HPDE6-E6E7 (cell line): ENCODE results near the gene C1orf74.

Experiments used
- DNase-seq: peaks from one replicate; pipeline ENCODE4 v3.0.0; 2011; ENCODE audit warnings: missing footprints; ENCODE audit errors: extremely low spot score

C1orf74 gene

DNA sequence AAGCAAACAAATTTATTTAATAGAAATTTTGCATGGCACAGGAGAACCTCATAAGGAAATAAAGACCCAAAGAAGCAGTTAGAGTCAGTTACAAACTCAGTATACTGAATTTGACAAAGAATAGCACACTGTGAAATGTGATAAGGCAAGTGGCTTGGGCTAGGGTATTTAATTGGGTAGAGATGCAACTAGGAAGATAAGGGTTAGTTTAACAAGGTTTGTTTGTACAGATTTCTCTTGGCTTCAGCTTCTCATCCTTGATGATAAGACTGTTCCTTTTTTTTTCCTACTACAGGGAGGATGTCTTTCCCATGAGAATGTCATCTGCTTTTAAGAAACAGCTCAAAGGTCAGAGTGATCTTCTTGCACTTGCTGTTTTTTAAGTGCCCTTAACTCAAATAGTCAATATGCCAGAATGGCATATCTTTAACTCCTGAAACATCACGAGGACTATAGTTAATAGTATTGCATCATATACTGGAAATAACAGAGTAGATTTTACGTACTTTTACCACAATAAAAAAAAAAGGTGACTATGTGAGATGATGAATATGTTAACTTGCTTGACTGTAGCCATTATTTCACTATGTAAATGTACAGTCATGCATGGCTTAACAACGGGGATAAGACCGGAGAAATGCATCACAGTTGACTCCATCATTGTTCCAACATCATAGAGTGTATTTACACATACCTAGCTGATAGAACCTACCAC is 37.8 kb downstream of the C1orf74 start:
- no peak for DNase-seq

DNA sequence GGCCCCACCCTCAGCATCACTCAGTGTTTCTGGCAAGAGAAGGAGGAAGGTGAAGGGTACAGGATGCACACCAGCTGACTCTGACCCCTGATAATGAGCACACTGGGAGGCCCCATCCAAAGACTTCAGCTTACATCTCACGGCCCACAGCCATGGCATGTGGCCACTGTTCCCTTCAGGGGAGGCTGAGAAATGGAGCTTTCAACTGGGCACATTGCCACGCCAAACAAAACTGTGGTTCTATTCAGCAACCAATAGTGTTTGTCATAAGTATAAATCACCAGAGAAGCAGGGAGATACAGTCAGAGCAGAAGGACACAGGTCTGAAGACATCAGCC is 41.2 kb downstream of the C1orf74 start:
- no peak for DNase-seq

GRCh38 chr1:209742409-209743144 is 41.8 kb downstream of the C1orf74 start:
- no peak for DNase-seq

- no peak for DNase-seq
Observed at GRCh38 chr1:209741889-209742288, 42.5 kb downstream of the C1orf74 start.

- DNase-seq: no peak
Observed at GRCh38 chr1:209741193-209741592, 43.2 kb downstream of the C1orf74 start.

- no peak for DNase-seq
Observed at GRCh38 chr1:209738270-209738669, 46.1 kb downstream of the C1orf74 start.

- no peak for DNase-seq
Observed at GRCh38 chr1:209737118-209737505, 47.2 kb downstream of the C1orf74 start.

GRCh38 chr1:209736490-209737117 is 47.8 kb downstream of the C1orf74 start:
- no peak for DNase-seq

DNA sequence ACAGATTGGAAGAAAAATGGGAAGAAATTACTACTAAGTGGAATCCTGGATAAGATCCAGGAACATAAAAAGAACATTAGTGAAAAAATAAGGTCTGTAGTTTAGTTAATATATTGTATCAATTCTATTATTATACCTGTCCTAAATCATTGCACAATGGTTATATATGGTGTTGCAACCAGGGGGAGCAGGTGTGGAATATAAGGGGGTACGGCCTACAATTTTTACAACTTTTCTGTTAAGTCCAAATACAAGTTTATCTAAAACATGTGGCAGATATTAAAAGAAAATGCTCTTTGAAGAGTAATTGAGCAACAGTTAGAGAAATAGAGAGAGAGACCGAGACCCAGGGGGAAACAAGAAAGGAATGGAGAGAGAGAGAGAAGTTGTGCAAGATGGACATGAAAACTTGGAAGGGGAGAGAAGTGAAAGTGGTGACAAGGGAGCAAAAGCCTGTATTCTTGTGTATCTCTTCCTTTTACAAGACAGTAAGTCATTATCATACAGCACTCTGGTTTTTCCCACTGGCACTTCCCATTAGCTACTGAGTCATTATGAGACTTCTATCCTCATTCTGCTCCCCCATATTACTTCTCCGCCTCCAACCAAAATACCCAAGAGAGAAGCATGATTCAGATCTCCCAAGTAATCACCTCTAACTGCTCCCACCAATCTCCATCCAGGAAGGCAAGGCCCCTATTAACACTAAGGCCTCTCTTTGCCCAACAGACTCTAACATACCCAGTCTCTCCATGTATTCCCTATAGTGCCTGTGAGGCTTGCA is 50.8 kb downstream of the C1orf74 start:
- no peak for DNase-seq

- DNase-seq: no peak
Observed at GRCh38 chr1:209732725-209733124, 51.6 kb downstream of the C1orf74 start.

DNA sequence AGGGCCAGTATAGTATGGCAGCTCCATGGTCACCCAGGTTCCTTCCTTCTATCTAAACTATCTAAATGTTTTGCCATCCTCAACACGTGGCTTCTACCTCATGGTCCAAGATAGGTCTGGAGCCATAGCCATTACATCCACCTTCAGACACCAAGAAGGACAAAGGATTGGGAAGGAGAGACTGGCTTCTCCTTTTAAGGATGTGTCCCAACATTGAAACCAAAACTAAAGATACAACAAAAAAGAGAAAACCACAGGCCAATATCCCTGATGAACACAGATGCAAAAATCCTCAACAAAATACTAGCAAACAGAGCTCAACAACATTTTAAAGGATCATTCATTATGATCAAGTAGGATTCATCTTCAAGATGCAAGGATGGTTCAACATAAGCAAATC is 54.9 kb downstream of the C1orf74 start:
- DNase-seq: no peak
